OCI-LY1 (cell line): Measurements from ENCODE around the gene STAU1.

Source experiments
- H2AFZ ChIP-seq: fragments of 200-600 bp; sonication (generic), shearing (Covaris generic); 2 replicates; pipeline ENCODE4 v1.6.0; 2014; ENCODE audit warnings: antibody characterized with exemption, mild to moderate bottlenecking, low read length
- H3F3A ChIP-seq: fragments of 200-600 bp; sonication (generic), shearing (Covaris generic); 2 replicates; pipeline ENCODE4 v1.6.0; 2014; ENCODE audit warnings: mild to moderate bottlenecking, antibody characterized with exemption, low read length, moderate library complexity; ENCODE audit not compliant: insufficient read depth
- H3K27ac ChIP-seq: fragments of 200-600 bp; sonication (generic); 2 replicates; pipeline ENCODE4 v1.5.1; 2014; ENCODE audit warnings: low read length, mixed run types, mild to moderate bottlenecking, low read depth; ENCODE audit not compliant: poor library complexity, severe bottlenecking
- H3K27me3 ChIP-seq: fragments of 200-600 bp; sonication (generic); 2 replicates; pipeline ENCODE4 v1.6.0; 2014; ENCODE audit warnings: antibody characterized with exemption, mild to moderate bottlenecking, low read length, moderate library complexity; ENCODE audit not compliant: insufficient read depth
- H3K36me3 ChIP-seq: fragments of 200-600 bp; sonication (generic); 2 replicates; pipeline ENCODE4 v1.6.1; 2014; ENCODE audit warnings: mild to moderate bottlenecking, antibody characterized with exemption, low read length, moderate library complexity, mixed read lengths; ENCODE audit not compliant: insufficient read depth
- H3K4me1 ChIP-seq: fragments of 200-600 bp; sonication (generic); 2 replicates; pipeline ENCODE4 v1.5.1; 2014; ENCODE audit warnings: mild to moderate bottlenecking, low read length, moderate library complexity; ENCODE audit not compliant: insufficient read depth, severe bottlenecking
- H3K4me2 ChIP-seq: fragments of 200-600 bp; sonication (generic), shearing (Covaris generic); 2 replicates; pipeline ENCODE4 v1.6.1; 2014; ENCODE audit warnings: low read length
- H3K4me3 ChIP-seq: fragments of 200-600 bp; sonication (generic); 2 replicates; pipeline ENCODE4 v1.5.1; 2014; ENCODE audit warnings: low read length, low read depth, mild to moderate bottlenecking, mixed read lengths; ENCODE audit not compliant: poor library complexity, severe bottlenecking
- H3K79me2 ChIP-seq: fragments of 200-600 bp; shearing (Covaris generic); 2 replicates; pipeline ENCODE4 v1.6.1; 2016; ENCODE audit warnings: mixed run types, low read length, mixed read lengths; ENCODE audit not compliant: insufficient read depth
- H3K9ac ChIP-seq: fragments of 200-600 bp; sonication (generic), shearing (Covaris generic); 2 replicates; pipeline ENCODE4 v1.6.1; 2014; ENCODE audit warnings: mild to moderate bottlenecking, low read length, mixed read lengths
- H3K9me2 ChIP-seq: fragments of 200-600 bp; sonication (generic), shearing (Covaris generic); 2 replicates; pipeline ENCODE4 v1.6.1; 2014; ENCODE audit warnings: low read depth, mild to moderate bottlenecking, low read length, mixed read lengths
- H3K9me3 ChIP-seq: fragments of 200-600 bp; shearing (Covaris generic); 2 replicates; pipeline ENCODE4 v1.6.1; 2014; ENCODE audit warnings: low read length, mixed read lengths
- H4K20me1 ChIP-seq: fragments of 200-600 bp; sonication (generic), shearing (Covaris generic); 2 replicates; pipeline ENCODE4 v1.6.0; 2016; ENCODE audit warnings: mild to moderate bottlenecking, low read length; ENCODE audit not compliant: insufficient read depth
- CTCF ChIP-seq: fragments of 200-600 bp; sonication (generic), shearing (Covaris generic); IDR thresholded peaks from 2 replicates; pipeline ENCODE4 v1.5.1; 2017; ENCODE audit warnings: mild to moderate bottlenecking, antibody characterized with exemption, low read length, moderate library complexity, mixed read lengths
- EZH2 ChIP-seq: fragments of 200-600 bp; sonication (generic), shearing (Covaris generic); IDR thresholded peaks from 2 replicates; pipeline ENCODE4 v1.8.0; 2017; ENCODE audit warnings: borderline replicate concordance, mixed run types, mild to moderate bottlenecking, antibody characterized with exemption, low read length, moderate library complexity, mixed read lengths

STAU1 gene

GRCh38 chr20:49078310-49078709, 109.8 kb downstream of the STAU1 start:
- peaks cover 96% of the 10 kb centered on the region for H3K36me3 ChIP-seq
- H3K4me1 ChIP-seq: no peaks in the 10 kb centered on the region
- no peaks in the 10 kb centered on the region for H3F3A ChIP-seq
- no peaks in the 10 kb centered on the region for H3K27me3 ChIP-seq
- no peak overlapping the region for H2AFZ ChIP-seq
- no peaks in the 10 kb centered on the region for H3K9me3 ChIP-seq
- H3K27ac ChIP-seq: no peak overlapping the region
- no peaks in the 10 kb centered on the region for H4K20me1 ChIP-seq
- H3K4me3 ChIP-seq: no peak overlapping the region
- no peaks in the 10 kb centered on the region for H3K9me2 ChIP-seq
- H3K4me2 ChIP-seq: no peak overlapping the region
- TF ChIP-seq EZH2: no peak
- no peak for TF ChIP-seq CTCF
- no peak overlapping the region for H3K9ac ChIP-seq
- no peaks in the 10 kb centered on the region for H3K79me2 ChIP-seq

GRCh38 chr20:49074521-49074920, 113.6 kb downstream of the STAU1 start:
- Histone ChIP-seq H4K20me1 (no peaks in the 10 kb centered on the region), H2AFZ (no peak overlapping the region), H3K27ac (no peak overlapping the region), H3K9ac (no peak overlapping the region), H3K4me2 (no peak overlapping the region), H3F3A (no peaks in the 10 kb centered on the region), H3K27me3 (no peaks in the 10 kb centered on the region), H3K36me3 (peaks cover 96% of the 10 kb centered on the region), H3K4me1 (no peaks in the 10 kb centered on the region), H3K9me2 (no peaks in the 10 kb centered on the region), H3K79me2 (no peaks in the 10 kb centered on the region), H3K4me3 (no peak overlapping the region), H3K9me3 (no peaks in the 10 kb centered on the region)
- no peak for TF ChIP-seq EZH2
- no peak for TF ChIP-seq CTCF
